ENCODE results near the gene NOM1.

The NOM1 gene

DNA sequence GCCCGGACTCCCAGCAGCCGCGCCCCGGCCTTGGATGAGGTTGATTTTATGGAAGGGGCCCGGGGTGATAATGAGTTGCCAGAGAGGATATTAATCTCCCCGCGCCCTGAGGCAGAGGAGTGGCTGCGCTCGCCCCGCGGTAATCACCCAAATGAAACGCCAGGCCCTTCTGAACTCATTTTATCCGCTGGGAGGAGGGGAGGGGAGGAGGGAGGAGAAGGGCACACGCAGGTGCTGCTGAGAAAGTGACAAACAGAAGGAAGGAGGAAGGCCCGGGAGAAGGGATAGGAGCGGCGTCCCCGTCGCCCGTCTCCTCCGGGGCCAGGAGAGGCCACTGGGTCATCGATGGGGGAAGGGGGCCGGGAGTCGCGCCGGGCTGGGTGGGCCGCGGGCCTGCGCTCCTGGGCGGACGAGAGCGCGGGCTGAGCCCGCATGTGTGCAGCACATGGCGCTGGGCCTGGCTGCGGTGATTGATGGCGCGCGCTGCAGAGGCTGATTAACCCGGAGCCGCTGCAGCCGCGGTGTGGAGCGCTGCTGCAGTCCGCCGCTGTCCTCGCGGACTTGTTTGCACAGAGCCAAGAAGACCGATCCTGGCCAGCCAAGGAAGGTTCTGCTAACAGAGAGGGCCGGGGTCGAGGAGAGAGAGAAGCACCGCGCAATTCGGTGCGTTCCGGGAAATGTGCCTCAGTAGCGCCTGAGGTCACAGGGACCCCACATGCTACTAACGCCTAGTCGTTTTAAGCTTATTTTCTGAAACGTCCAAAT lies 54.4 kb downstream of the NOM1 start:
- DNase-seq (ENCODE audit: low read depth in 2 of 3, low spot score in 2 of 3): no peak

DNA sequence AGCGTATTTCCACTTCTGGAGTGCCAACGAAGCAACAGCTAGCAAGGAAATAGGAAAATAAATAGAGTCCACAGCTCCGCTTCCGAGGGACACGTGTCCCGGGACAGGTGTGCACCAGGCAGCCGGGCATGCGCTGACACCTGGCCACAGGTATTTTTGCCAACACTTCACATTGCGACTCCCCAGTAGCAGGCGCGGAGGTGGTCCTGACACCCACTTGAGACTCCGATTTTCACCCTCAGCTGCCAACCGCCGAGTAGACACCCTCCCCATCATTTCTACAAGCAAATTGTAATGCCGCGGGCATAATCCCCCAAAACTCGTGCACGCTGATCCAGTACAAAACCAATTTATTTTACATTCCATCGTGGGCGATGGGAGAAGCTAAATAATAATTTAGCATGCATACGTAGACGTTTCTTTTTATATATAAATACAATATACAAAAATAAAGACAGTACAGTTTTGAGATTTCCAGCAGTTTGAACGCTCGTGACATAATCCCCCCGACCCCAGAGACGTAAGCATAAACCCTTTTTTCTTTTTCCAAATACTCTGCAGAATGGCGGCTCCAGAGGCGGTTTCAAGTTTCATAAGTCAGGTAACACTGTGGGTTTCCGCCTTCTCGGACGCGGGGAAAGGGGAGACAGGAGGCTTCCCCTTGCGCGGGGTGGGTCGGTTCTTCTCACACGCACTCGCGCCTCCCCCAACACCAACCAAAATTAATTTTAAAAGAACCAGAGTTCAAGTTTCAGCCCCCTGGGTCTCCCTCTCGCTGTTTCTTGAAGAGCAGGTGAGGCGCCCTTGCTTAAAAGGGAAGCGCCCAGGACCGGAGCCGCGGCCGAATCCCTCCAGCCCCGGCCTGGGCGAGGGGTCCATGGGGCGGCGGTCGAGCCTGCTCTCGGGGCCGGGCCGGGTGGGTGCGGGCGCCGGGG lies 55.3 kb downstream of the NOM1 start:
- no peak for DNase-seq (ENCODE audit: low read depth in 2 of 3, low spot score in 2 of 3)

DNA sequence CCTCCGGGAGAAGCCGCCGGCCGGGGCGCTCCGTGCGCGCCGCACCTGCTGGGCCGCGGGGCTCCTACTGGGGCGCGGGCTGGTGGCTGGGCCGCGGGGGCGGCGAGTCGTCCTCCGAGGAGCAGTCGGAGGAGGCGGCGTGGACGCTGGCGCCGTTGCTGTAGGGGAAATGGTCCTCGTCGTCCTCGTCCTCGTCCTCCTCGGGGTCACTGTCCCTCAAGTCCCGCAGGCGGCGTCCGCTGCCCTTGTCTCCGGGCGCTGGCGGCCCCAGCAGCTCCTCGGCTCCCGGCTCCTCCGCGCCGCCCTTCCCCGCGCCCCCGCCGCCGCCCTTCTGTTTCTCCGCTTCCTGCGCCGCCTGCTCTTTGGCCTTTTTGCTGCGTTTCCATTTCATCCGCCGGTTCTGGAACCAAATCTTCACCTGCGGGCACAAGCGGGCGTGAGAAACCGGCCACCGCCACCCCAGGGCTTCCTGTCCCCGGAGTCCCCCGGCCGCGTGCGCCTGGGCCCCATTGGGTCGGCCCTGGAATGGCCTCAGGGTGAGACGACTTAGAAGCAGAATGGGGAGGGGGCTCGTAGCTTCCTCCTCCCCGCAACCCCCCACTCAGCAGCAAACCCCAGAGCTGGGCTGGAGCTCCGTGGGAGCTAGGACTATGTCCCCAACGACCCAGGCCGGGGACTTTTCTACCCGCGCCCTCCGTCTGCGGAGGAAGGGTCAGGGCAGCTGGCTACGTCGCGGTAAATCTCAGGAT lies 56.1 kb downstream of the NOM1 start:
- no peak for DNase-seq (ENCODE audit: low read depth in 2 of 3, low spot score in 2 of 3)

DNA sequence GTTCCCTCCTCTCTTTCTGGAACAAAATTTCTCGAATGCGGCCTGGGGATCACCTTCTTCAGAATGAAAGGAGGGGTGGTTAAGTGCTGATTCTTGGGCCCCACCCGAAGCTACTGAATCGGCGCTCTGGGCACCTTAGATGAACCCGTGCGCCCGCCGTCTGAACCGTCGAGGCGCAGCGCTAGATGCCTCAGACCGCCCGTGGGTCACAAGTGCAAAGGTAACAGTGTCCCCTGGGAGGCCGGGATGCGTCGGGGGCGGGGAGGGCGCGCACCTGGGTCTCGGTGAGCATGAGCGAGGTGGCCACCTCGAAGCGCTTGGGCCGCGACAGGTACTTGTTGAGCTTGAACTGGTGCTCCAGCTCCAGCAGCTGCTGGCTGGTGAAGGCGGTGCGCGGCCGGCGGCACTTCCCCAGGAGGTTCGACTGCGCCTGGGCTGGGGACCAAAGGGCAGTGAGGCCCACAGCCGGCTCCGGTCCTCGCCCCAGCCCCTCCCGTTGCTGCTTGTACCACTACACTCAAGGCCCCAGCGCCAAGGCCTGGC lies 56.8 kb downstream of the NOM1 start:
- no peak for DNase-seq (ENCODE audit: low read depth in 2 of 3, low spot score in 2 of 3)

DNA sequence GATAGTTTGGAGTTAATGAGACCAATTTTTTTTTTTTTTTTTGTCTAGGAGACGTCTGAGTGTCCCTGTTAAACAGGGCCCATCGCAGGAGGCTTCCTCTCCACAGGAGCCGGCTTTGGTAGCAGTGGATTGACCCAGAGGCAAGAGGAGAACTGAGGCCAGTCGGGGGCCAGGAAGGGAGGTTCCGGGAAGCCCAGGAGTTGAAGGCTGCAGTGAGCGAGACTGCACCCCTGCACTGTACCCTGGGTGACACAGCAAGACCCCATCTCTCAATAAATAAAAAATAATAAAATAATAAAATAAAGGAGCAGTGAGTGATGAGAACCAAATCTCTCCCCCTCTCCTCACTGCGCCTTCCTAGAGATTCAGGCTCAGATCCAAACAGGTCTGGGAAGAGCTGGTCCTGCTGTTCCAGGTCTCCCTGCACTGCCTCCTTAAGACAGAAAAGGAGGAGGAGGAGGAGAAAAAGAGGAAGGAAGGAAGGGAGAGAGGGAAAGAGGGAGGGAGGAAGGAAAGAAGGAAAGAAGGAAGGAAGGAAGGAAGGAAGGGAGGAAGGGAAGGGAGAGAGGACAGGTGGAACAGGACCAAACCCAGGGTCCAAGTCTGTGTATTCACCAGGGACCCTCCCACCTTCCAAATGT lies 57.4 kb downstream of the NOM1 start:
- DNase-seq (ENCODE audit: low read depth in 2 of 3, low spot score in 2 of 3): no peak

DNA sequence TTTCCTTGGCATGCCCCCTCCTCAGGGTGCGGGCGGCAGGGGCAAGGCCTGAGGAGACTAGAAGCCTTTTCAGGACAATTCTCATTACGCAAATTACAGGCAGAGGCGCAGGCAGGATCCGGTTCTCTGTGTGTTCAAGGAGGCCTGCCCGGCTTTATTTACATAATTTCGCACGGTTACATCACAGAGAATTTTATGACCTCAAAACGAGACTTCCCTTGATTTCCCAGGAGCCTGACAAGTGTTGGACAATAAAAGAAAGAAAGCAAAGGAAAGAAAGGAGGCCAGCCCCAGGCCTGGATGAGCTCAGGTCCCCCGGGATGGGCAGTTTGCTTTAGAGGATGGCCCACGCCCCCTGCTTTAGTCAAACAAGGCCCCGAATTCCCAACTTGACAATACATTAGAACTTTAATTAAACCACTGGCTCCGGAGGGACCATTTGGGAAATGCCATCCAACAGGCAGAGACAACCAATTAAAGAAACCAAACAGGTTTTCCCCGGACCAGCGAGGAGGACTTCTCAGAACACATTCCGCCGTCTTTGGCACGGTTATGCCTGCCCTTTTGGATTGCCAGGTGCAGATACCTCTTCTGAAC lies 58.1 kb downstream of the NOM1 start:
- DNase-seq (ENCODE audit: low read depth in 2 of 3, low spot score in 2 of 3): no peak

DNA sequence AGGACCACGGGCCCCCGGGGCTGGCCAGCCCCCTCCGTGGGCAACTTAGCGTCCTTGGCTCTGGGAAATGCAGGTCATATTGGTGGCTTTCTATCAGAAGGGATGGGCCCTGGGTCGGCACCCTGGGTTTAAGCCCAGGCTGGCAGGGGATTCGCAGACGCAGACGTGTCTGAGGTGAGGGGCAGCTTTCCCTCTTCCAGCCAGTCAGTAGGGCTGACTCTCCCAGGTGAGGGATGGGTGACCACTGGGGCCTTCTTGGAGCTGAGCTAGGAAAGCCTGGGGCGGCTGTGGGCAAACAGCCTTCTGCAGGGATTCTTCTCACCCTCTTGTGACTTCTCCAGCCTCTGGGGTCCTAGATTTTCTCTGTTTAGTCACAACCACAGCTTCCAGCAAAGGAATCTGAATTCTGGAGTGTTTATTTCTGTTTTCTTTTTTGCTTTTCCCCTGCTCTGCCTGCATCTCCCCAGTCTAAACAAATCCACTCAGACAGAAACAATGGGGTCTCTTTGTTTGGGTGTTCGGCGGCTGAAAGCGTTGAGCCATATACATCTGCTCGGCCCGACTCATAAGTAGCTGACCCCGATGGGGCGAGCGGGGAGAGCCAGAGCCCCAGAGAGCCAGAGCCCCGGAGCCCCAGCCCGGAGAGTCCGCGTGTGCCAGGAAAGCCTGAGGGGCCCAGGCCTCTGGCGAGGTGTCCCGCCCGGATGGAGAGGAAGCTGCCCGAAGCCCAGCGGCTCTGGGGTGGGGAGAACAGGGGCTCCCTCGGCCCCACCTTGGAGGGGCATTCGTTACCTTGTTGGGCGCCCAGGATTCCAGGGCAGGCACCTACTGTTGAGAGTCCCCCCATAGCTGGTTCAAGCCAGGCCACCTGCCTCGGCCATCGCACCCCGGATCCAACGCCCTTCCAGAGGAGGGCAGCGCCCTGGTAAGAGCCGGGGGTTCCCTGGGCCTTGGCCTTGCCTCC lies 59.0 kb downstream of the NOM1 start:
- no peak for DNase-seq (ENCODE audit: low read depth in 2 of 3, low spot score in 2 of 3)

DNA sequence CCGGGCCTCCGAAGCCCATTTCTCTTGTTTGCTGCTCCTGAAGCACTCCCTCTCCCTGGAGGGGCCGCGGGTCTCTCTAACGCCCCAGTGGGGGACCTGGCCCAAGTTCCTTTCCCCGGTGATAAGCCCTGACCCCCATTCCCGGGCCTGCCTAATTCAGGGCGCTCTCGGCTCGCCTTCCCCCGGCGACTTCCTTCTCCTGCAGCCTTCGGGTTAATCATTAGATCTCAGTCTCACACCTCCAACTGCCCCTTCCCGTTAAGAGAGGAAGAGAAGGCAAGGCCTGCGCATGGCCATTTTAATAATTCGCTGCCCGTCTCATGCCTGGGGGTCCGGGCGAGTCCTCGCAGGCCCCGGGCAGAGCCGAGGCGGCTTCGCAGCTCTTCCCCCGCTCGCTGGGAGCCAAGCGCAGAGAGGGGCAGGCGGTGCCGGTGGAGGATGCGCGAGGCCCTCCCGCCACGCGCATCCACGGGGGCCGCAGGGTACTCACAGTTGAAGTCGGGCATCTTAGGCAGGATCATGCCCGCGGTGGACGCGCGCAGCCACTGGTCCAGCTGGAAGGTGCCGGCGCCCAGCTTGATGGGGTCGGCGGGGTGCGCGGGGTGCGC lies 59.8 kb downstream of the NOM1 start:
- DNase-seq (ENCODE audit: low read depth in 2 of 3, low spot score in 2 of 3): no peak

DNA sequence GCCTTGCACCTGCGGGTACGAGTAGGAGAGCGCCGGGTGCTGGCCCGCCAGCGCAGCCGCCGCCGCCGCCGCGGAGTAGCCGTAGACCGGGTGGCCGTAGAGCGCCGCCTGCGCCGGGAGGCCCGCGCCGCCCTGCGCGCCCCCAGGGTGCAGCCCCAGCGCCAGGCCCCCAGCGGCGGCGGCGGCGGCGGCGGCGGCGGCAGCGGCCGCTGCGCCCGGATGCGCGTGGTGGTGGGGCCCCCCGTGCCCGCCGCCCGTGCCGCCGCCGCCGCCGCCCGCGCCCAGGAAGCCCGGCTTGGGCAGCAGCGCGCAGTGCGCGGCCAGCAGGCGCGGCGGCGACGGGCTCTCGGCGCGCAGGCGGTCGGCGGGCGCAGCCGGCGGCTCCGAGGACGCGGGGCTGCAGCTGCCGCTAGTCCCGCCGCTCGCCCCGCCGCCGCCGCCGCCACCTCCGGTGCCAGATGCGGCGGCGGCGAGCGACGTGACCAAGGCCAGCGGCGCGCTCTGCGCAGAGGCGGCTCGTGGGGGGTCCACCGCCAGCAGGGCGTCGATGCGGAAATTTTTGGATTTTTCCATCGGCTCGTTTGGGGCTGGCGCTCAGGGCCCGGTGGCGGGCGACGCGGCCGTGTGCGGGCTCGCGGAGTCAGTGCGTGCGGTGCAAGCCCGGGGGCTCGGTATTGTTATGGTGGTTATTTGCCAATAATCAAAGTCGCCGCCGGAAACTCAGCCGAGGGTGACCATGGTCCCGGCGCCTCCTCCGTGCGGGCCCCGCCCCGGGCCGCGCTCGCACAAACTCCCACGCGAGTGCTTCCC lies 60.5 kb downstream of the NOM1 start:
- no peak for DNase-seq (ENCODE audit: low read depth in 2 of 3, low spot score in 2 of 3)

DNA sequence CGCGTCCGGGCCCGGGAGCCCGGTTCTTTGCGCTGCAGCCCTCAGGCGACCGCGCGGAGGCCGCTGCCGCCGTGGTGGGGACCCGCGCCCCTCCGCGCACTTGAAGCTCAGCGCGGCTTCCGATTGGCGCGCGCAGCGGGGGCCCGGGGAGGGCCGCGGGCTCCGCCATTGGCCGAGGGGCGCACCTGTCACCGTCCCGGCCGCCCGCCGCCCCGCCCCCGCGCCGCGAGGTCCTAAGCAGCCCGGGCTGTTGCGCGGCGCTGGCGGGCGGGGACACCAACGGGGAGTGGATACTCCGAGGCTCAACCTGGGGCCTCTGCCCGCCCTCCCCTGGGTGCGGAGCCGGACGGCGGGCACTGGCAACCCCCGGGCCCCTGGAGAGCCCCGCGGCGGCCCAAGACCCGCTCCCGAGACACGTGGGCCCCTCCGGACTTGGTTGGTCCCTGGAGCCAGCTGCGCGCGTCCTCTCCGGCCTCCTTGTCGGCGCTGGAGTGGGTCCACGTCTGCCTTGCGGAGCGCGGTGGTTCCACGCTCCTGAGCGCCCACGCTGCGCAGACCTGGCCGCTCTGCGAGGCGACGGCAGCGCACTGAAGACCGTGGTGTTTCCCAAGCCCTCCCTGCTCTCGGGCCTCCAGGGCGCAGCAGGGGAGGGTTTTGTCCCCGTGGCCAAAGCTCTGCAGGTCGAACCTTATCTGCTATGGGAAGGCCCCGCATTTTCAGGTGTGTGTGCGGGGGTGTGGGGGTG lies 61.2 kb downstream of the NOM1 start, which contains the start of gene MNX1:
TSS of gene MNX1 (minus strand) at position 76 of the 745 bp plus-strand sequence. CDS start 313 bp downstream, outside the sequence.
- DNase-seq (ENCODE audit: low read depth in 2 of 3, low spot score in 2 of 3): no peak

DNA sequence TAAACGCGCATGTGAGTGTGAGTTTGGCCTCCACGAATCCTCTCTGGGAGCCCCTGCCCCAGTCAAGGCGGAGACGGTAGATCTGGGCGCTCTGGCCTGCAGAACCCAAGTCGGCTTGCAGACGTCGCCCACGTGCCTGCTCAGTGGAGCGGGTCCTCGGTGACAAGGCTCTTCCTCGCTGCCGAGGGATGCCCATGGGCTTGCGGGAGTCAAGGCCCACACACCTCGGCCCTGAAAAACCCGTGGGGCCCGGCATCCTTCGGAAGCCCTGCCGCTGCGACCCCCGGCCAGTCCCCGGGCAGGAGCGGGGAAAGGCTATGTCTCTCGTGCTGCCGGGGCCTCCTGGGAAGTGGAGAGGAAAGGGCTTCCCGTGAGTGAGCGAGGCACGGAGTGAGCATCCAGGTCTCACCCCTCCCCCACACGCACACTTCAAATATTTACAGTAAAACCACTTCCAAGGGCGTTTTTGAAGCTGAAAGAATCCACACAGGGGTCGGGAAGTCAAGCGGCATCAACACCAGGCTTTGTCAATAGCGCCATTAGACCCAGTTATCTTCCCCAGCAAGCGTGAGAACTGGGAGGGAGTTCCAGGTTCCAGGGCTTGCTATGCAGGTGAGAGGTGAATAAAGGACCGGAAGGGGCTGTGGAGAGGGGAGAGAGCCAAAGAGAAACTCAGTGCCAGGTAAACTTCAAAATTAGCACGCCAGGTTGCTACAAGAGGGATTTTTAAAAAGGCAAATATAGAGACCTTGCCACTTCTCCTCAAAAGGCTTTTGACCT lies 62.0 kb downstream of the NOM1 start:
- no peak for DNase-seq (ENCODE audit: low read depth in 2 of 3, low spot score in 2 of 3)

DNA sequence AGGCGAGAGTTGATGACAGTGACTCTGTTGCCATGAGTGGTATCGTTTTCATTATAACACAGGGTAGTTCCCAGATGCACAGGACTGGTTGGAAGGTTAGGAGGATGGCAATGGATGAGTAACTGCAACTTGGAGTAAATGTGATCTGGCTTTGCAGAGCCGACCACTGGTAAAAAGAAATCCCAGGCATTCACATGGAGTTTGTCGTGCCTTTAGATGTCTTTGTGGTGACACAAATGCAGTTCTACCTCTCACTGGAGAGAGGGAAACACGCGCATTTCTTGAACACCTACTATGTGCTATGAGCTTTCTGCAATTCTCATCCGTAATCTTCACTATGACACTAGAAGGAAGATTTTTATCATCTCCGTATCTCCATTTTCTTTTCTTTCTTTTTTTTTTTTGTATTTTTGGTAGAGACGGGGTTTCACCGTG lies 62.6 kb downstream of the NOM1 start:
- DNase-seq (ENCODE audit: low read depth in 2 of 3, low spot score in 2 of 3): no peak

DNA sequence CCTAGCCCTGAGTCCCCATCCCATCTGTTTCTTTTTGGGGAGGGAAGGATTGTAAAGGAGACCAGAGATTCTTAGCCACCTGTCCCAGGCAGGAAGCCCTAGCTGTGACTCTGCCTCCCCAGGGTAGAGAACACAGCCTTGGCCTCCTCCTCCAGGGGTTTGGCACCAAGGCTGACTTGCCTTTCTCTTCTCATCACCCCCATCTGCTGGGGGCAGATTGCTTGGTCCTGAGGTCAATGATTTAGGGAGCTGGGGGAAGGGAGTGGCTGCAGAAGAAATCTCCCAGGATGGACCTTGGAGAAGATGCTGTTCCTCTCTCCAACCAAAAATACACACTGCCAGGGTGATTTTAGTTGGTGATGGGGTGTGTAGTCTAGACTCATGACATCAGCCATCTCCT lies 63.6 kb downstream of the NOM1 start:
- DNase-seq (ENCODE audit: low read depth in 2 of 3, low spot score in 2 of 3): no peak

DNA sequence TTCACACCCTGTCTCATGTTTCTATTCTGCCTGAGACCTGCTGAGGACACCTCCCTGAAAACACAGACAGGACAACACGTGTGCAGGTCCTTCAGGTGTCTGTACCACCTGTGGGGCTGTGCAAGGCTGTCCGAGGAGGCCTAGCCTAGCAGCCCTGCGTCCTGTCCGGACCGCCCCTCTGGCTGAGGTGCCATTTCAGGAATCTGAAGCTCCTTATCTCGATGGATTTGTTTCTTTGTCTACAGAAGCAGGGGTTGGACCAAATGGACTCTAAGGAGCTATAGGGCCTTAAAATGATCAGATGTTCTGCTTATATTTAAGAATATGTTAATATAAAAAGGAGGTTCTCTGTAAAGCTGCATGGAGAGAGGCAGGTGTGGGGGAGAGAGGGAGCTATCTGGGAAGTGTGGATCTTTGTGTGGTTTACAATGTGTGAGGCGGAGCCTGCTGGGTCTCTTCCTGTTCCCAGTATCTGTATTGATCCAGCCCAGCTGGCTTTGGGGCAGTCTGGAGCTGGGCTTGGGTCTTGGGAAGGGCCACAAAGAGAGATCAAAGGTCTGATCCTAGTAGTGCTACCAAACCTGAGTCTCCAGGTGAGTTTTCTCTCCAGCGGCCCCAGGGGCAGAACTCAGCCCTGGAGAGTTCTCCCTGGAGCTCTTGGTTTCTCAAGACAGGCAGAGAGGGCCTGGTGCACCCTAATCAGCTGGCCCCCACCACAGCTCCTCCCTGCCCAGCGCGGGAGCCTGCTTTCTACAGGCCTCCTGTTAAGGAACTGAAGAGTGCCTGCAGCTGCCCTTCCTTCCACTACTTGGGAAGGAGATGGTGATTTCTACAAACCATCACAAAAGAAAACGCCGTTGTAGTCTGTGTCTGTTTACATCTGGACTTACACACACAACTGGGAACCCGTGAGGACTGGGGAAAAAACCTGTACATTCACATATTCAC lies 64.4 kb downstream of the NOM1 start:
- no peak for DNase-seq (ENCODE audit: low read depth in 2 of 3, low spot score in 2 of 3)
